ENCODE data around the gene STAT3.
"Not testable (repeated sequence)": the region's sequence is repeated elsewhere in the genome, so short reads cannot be mapped to it uniquely, and the experiment has no call there.

Gene STAT3

DNA sequence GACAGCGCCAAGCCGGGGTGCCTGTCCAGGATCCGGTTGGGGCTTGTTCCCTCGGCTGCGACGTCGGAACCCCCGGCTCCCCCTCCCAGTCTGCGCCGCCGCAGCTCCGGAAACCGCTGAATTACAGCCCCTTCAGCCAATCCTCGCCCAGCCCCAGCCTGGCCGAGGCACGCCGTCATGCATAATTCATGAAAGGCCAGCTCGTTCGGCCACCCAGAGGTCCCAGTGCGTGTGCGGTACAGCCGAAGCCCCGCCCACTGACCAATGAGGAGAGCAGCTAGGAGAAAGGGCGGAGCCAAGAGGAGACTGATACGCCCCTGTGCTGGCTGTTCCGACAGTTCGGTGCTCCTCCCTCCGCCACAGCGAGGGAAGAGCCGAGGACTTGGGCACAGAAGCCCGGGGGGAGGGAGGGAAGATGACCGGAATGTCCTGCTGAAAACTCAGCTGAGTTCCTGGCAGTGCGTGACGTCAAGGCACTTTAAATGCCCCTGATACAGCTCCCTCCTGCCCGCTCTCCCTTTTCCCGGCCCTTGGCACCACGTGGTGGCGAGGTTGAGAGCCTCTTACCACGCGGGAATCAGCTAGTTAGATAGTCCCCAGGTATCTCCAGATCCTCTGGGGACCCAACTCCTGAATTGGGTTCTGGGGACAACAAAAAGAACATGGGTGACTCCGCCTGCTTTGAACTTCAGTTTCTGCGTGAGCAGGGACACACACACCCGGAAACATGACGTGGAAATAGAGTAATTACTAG is at the start of gene STAT3:
Gene STAT3, minus strand, starts transcription at position 62 of the 754 bp plus-strand sequence. CDS start 39,926 bp downstream, outside the sequence.
- peak; percentile 100 for DNase-seq

GRCh38 chr17:42436391-42436790 is 48.1 kb upstream of the STAT3 start:
- DNase-seq = no peak

DNA sequence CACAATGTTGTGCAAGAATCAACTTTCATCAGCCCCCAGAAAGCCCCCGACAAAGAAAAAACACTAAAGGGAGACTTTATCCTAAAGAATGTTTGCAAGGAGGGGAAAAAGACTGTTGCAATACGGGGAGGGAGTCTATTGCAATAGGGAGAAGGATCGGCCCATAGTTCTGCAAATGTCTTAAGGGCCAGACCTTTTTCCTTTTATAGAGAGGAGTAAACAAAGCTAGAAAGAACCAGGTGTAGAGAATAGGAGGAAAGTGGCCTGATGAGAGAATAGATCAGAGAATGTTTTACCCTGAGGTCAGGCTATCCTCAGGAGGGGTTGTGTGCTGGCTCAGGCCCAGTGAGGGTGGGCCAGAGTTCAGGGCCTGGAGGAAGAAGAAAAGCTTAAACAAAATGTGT is 43.5 kb upstream of the STAT3 start:
- DNase-seq = no peak

- DNase-seq = no peak
These were observed 41.6 kb upstream of the STAT3 start for GRCh38 chr17:42429726-42430447.

DNA sequence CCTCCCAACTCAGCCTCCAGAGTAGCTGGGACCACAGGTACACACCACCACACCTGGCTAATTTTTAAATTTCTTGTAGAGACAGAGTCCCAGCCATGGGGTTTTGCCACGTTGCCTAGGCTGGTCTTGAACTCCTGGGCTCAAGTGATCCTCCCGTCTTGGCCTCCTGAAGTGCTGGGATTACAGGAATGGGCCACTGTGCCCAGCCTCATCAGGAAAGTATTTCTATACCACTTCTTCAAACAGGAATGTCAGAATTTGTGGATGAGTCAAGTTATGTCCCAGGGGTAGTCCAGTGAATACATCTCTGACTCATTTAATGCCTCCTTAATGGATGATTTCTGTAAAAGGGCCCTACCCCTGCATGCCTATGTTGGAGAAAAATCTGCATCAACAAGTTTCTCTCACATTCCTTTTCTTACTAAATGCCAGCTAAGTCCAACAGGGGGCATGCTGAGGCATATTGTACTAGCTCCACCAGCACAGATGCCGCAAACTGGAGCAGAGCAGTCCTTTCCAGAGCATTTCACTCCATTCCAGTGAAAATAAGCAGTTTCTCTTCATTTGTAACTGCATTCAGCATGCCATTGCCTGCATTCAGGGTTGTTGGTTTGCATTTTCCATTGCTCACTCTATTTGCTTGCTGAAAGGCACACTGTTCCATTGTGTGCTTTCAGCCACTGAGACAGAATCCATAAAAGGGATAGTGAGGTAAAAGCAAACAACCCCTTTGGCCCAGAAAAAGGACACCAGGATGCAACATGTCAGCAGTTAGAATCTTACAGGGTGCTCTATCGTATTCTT is 40.1 kb upstream of the STAT3 start:
- DNase-seq = peak; percentile 58

- no peak for DNase-seq
These were observed 36.9 kb upstream of the STAT3 start for GRCh38 chr17:42424991-42425610.

GRCh38 chr17:42423766-42424165 is 35.5 kb upstream of the STAT3 start:
- DNase-seq = no peak

GRCh38 chr17:42422958-42423712 is 34.9 kb upstream of the STAT3 start, which contains the start of gene CAVIN1:
CAVIN1 (minus strand) TSS chr17:42423256; CDS start chr17:42423097, 159 bp downstream.
- DNase-seq = peak; percentile 49

GRCh38 chr17:42422412-42422957 is 34.2 kb upstream of the STAT3 start:
- no peak for DNase-seq

GRCh38 chr17:42421507-42422338 is 33.5 kb upstream of the STAT3 start:
- no peak for DNase-seq

DNA sequence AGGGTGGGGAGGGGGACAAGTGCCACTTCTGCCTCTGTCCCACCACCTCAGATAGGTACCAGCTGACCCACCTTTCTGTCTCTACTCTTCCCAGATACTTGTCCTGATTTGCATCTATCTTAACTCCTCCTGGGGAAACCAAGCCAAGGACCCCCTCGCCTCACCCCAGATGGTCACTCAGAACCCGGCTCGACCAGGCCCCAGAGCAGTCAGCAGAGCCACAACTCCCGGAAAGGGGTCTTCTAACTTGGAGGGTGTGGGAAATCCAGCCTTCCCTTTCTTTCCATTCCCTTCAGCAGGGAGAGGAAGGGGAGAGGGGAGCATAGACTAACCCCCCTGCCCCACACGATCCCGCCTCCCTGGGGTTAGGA is 32.9 kb upstream of the STAT3 start:
- DNase-seq = no peak

GRCh38 chr17:42417981-42418380 is 29.7 kb upstream of the STAT3 start:
- not testable (repeated sequence) for DNase-seq

DNA sequence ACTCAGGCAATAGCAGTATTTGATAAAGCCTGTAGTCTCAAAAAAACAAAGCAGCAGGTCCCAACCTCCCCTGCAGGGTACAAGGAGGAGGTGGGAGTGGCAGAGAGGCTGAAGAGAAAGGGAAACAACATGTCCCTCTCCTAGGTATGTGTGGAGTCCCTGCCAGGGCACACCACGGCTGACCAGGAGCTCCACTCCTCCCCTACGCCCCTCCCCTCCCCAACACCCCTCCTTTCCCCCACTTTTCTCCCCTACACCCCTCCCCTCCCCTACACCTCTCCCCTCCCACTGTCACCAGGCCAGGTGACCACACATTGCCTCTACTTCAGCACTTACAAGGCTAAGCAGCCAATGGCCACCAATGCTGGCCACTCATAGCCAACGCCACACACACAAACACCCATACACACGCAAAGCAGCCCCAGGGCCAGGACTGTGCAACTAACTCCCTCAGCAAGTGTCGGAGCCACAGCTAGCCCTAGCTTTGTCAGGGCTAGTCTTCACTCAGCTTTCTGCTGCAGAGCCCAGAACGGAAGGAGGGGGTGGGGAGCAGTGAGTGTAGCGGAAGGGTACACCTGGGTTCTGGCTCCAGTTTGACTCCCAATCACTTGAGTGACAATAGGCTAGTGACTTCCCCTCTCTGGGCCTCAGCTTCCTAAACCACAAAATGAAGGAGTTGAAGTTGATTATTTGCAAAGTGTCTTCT is 26.6 kb upstream of the STAT3 start:
- no peak for DNase-seq

- no peak for DNase-seq
These were observed 25.3 kb upstream of the STAT3 start for GRCh38 chr17:42413464-42414040.

DNA sequence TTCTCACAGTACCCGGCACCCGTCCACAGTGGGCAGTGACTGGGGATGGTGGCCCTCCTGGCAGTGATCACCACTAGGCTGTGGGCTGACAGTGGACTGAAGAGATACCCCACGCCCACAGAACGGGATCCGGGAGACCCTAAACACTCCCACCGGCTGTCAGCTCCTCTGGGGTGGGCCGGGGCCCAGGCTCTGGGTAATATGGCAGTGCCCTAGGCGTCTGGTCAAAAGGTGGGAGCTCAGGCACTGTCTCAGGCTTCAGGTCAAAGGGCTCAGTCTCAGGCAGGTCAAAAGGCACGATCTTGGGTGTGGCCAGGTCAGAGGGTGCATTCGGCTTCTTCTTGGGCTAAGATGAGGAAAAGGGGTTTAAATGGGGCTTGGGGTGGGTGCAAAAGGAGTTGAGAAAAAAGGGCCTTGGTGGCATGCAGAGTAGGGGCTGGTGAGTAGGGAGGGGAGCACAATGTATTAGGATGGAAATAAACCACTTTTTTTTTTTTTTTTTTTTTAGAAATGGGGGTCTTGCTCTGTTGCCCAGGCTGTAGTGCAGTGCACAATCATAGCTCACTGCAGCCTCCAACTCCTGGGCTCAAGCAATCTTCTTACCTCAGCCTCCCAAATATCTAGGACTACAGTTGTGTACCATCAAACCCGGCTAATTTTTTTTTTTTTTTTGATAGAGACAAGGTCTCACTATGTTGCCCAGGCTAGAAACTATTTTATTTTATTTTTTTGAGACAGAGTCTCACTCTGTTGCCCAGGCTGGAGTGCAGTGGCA is 23.9 kb upstream of the STAT3 start:
- DNase-seq = no peak

DNA sequence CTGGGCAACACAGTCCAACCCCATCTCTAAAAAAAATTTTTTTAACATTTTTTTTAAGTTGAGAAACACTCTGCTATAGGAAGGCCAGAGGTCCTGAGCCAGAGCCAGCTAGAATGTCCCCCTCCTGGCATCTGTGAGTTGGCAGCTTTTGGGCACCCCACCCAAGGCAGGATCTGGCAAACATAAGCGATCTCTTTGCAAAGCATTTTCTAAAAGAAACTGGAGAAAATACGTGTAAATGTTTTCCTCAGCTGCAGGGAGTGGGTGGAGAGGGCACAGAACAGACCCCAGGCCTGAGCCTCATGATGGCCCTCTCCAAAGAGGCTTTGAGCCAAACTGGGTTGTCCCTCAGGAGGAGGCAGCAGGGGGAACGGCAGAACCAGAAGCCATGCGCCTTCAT is 23.1 kb upstream of the STAT3 start:
- DNase-seq = no peak

DNA sequence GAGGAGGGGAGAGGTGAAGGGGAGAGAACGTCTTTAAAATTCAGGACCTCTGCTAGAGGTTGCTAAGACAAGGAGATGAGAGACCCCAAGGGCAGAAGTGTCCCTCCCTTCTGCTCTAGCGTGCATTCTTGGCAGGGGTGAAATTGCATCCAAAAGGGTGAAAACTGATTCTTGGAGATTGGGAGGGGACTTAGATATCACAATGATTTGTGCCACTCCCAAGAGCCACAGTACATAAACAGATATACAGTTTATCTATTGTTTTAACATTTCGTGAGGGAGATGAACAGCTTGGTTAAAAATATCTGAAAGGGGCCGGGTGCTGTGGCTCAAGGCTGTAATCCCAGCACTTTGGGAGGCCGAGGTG is 22.1 kb upstream of the STAT3 start:
- no peak for DNase-seq

DNA sequence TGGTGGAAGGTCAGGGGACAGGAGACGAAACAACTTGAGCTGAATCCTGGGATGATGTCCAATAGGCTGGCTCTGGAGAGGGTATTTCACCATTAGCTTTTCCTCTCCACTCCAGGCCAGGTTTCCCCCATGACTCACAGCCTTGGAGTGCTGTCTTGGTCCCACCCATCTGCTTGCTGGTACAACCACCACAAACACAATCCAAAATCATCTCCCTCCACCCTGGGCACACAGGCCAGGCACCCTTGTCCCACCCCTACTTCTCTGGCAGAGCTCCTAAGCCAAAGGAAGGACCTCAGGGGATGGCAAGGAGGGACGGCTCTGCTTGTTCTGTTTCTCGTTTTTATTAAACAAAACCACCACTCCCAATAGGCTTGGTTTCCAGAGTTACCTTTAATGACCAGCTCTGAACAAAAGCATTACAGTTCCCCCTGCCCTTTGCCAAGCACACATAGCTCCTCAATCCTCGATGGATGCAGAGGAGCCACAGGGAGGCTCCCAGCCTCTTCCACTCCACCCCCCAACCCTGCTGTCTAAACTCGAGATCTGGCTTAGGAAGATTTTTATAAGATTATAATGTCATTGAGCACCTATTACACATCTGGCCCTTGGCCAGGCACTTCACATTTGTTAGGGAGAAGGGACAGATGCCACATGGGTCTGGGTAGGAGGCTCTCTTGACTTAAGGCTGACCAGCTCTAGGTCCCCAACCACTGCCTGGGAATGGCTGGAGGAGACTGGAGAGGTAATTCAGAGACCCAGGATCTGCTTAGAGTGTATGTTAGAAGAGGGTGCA is 21.5 kb upstream of the STAT3 start:
- no peak for DNase-seq
